GM12878 (cell line): ENCODE data around the gene NEK8. TPM values are rescaled to one million over a fixed set of nuclear protein-coding genes. Genes with fewer than 3 reads are reported as not detected.

Experiments
- ATF3 ChIP-seq: IDR thresholded peaks from 2 replicates; pipeline ENCODE4 v1.6.1; 2011; ENCODE audit warnings: low read depth, mild to moderate bottlenecking, low read length, moderate library complexity, borderline replicate concordance; ENCODE audit errors: extremely low read depth
- CUX1 ChIP-seq: IDR thresholded peaks from 2 replicates; pipeline ENCODE4 v1.6.1; 2012; ENCODE audit warnings: improper control_type of control experiment, low read depth, low read length; ENCODE audit not compliant: insufficient replicate concordance
- EGR1 ChIP-seq, 2 experiments: IDR thresholded peaks; 1 replicate in 1 of 2; 2 replicates in 1 of 2; pipeline ENCODE4 v1.6.1; 2011 to 2012; ENCODE audit warnings: low read depth in 2 of 2, low read length in 2 of 2, borderline replicate concordance in 1 of 2, mild to moderate bottlenecking in 1 of 2, moderate library complexity in 1 of 2
- IKZF1 ChIP-seq: fragments of 450-650 bp; conservative IDR thresholded peaks from 2 replicates; pipeline ENCODE4 v1.6.1; 2017; ENCODE audit warnings: antibody characterized with exemption, mild to moderate bottlenecking
- MEF2B ChIP-seq: fragments of 450-650 bp; IDR thresholded peaks from 2 replicates; pipeline ENCODE4 v1.6.1; 2018; ENCODE audit warnings: mild to moderate bottlenecking, moderate library complexity; ENCODE audit not compliant: partially characterized antibody, poor library complexity, severe bottlenecking
- NFXL1 ChIP-seq: fragments of 450-650 bp; IDR thresholded peaks from 2 replicates; pipeline ENCODE4 v1.6.1; 2017; ENCODE audit warnings: antibody characterized with exemption, mild to moderate bottlenecking, borderline replicate concordance
- NR2F1 ChIP-seq: fragments of 450-650 bp; conservative IDR thresholded peaks from 2 replicates; pipeline ENCODE4 v1.6.1; 2017; ENCODE audit warnings: mild to moderate bottlenecking
- PAX5 ChIP-seq: IDR thresholded peaks from 2 replicates; pipeline ENCODE4 v1.6.1; 2011; ENCODE audit warnings: low read depth, low read length, borderline replicate concordance
- PBX3 ChIP-seq: IDR thresholded peaks from 2 replicates; pipeline ENCODE4 v1.6.1; 2011; ENCODE audit warnings: mild to moderate bottlenecking, low read depth, low read length, moderate library complexity; ENCODE audit not compliant: insufficient replicate concordance
- POLR2A ChIP-seq: IDR thresholded peaks from 2 replicates; pipeline ENCODE4 v1.6.1; 2011; ENCODE audit warnings: low read depth, mild to moderate bottlenecking, low read length
- POLR2AphosphoS5 ChIP-seq: IDR thresholded peaks from 2 replicates; pipeline ENCODE4 v1.6.1; 2011; ENCODE audit warnings: mild to moderate bottlenecking, low read length, inconsistent platforms
- POU2F2 ChIP-seq: IDR thresholded peaks from 3 replicates; pipeline ENCODE4 v1.6.1; 2011; ENCODE audit warnings: low read depth, mild to moderate bottlenecking, low read length, borderline replicate concordance
- RFX5 ChIP-seq: IDR thresholded peaks from 2 replicates; pipeline ENCODE4 v1.6.1; 2011; ENCODE audit warnings: low read depth, low read length, improper control_type of control experiment
- SIN3A ChIP-seq: IDR thresholded peaks from 2 replicates; pipeline ENCODE4 v1.6.1; 2012; ENCODE audit warnings: low read depth, low read length, improper control_type of control experiment
- SMC3 ChIP-seq: IDR thresholded peaks from 2 replicates; pipeline ENCODE4 v1.6.1; 2011; ENCODE audit warnings: low read length, improper control_type of control experiment, borderline replicate concordance
- STAT3 ChIP-seq: IDR thresholded peaks from 2 replicates; pipeline ENCODE4 v1.6.1; 2011; ENCODE audit warnings: low read depth, low read length, improper control_type of control experiment
- WRNIP1 ChIP-seq: IDR thresholded peaks from 2 replicates; pipeline ENCODE4 v1.6.1; 2011; ENCODE audit warnings: low read depth, low read length, improper control_type of control experiment, borderline replicate concordance
- ZBTB11 ChIP-seq: fragments of 450-650 bp; formaldehyde crosslinking; IDR thresholded peaks from 2 replicates; pipeline ENCODE4 v1.5.0; 2022; ENCODE audit warnings: mild to moderate bottlenecking, missing genetic modification characterization
- ZNF274 ChIP-seq: IDR thresholded peaks from one replicate; pipeline ENCODE4 v1.8.0; 2011; ENCODE audit not compliant: insufficient read length, insufficient read depth
- polyA plus RNA-seq, 11 experiments: library from polyadenylated mRNA; depleted of rRNA in 4 of 11; unstranded in 6 of 11; stranded (reverse) in 5 of 11; fragments of >200 nt; fragmentation: Nextera tagmentation in 4 of 11; fragmentation: Illumina TruSeq in 1 of 11; extraction: Ambion mirVana in 4 of 11; extraction: Trizol in 1 of 11; gene quantifications; 1 replicate in 1 of 11; 2 replicates in 10 of 11; pipeline versions ENCODE4 v1.2.1 to v1.2.3, GENCODE V29; 2011 to 2016; ENCODE audit warnings: inconsistent platforms in 2 of 11, missing spikeins in 2 of 11, low read depth in 1 of 11
- total RNA-seq, 4 experiments: library from RNA; depleted of rRNA in 3 of 4; stranded (reverse); fragments of >200 nt in 3 of 4; fragmentation: Illumina TruSeq in 1 of 4; extraction: Trizol in 1 of 4; gene quantifications; 2 replicates each; pipeline versions ENCODE4 v1.2.1 to v1.2.3, GENCODE V29; 2013 to 2021

Gene NEK8
- total and polyA plus RNA-seq, 10 of the 15 experiments (the other 5 are each of a cell fraction or from before 2014, with no cell fraction given), result 2.3 to 14.3 (median 9.4) TPM

GRCh38 chr17:28744972-28745785, 16.6 kb downstream of the NEK8 start (continued):
- peak in 1 of 2 experiments; percentile 28; a peak in 1 of 3 replicates for TF ChIP-seq EGR1 (IDR thresholded peaks at IDR 0.05; ENCODE audit: borderline replicate concordance in 1 of 2, low read depth in 2 of 2, low read length in 2 of 2)
- TF ChIP-seq SIN3A, result 0 out of 2 replicates have a peak, but pooled peaks have one; percentile 11
- TF ChIP-seq WRNIP1, result 0 out of 2 replicates have a peak, but pooled peaks have one; percentile 53
- TF ChIP-seq ZNF274, result no peak
- no peak for TF ChIP-seq RFX5
- TF ChIP-seq SMC3, result no peak
- TF ChIP-seq PAX5, result peak; percentile 37; the same call in 1 of the 2 replicates
- peak; percentile 70 for TF ChIP-seq POLR2AphosphoS5
- TF ChIP-seq MEF2B, result no peak
- TF ChIP-seq IKZF1, result 0 out of 2 replicates have a peak, but pooled peaks have one; percentile 5
- no peak for TF ChIP-seq NR2F1
- TF ChIP-seq STAT3, result no peak
- TF ChIP-seq POLR2A, result peak; percentile 55; the same call in 1 of the 2 replicates
- TF ChIP-seq PBX3, result no peak
- TF ChIP-seq POU2F2, result no peak
- no peak for TF ChIP-seq ZBTB11 (CRISPR knock-in tag)
- TF ChIP-seq CUX1, result no peak
- TF ChIP-seq NFXL1, result peak; percentile 78; the same call in 1 of the 2 replicates
- TF ChIP-seq ATF3, result no peak
